IPS-18a (cell line): ENCODE results near the gene SPSB1.

ENCODE experiments used
- H3K27ac ChIP-seq: one replicate; pipeline ENCODE4 v1.5.1; 2013; ENCODE audit warnings: low read length
- H3K27me3 ChIP-seq: one replicate; pipeline ENCODE4 v1.6.1; 2013; ENCODE audit warnings: mild to moderate bottlenecking, low read length; ENCODE audit not compliant: control insufficient read depth, insufficient read depth
- H3K36me3 ChIP-seq: one replicate; pipeline ENCODE4 v1.6.1; 2013; ENCODE audit warnings: low read depth, low read length; ENCODE audit not compliant: control insufficient read depth
- H3K4me1 ChIP-seq: one replicate; pipeline ENCODE4 v1.6.1; 2013; ENCODE audit warnings: low read depth, low read length; ENCODE audit not compliant: control insufficient read depth
- H3K4me3 ChIP-seq: one replicate; pipeline ENCODE4 v1.5.1; 2013; ENCODE audit warnings: low read length
- H3K9ac ChIP-seq: one replicate; pipeline ENCODE4 v1.6.1; 2013; ENCODE audit warnings: mild to moderate bottlenecking, low read length, moderate library complexity
- H3K9me3 ChIP-seq: one replicate; pipeline ENCODE4 v1.6.1; 2013; ENCODE audit warnings: low read depth, low read length; ENCODE audit not compliant: control insufficient read depth

SPSB1 gene

DNA sequence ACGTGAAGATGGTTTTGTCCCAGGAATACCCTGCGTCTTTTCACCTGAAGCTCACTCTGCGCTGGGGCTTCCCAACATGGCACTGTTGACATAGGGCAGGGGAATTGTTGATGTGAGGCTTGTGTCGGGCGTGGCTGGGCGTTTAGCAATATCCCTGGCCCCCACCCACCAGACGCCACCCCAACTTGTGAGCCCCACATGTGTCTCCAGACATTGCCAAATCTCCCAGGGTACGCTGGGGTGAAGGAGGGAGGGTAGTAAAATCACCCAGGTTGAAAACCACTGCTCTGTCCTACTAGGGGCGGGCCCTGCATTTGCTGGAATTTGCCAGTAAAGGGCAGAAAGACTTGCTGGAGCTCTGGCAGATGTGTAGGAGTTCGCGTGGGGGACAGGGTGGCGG lies 36.0 kb downstream of the SPSB1 start:
- H3K9me3 ChIP-seq = no peaks in the 10 kb centered on the region
- H3K4me1 ChIP-seq = no peaks in the 10 kb centered on the region

DNA sequence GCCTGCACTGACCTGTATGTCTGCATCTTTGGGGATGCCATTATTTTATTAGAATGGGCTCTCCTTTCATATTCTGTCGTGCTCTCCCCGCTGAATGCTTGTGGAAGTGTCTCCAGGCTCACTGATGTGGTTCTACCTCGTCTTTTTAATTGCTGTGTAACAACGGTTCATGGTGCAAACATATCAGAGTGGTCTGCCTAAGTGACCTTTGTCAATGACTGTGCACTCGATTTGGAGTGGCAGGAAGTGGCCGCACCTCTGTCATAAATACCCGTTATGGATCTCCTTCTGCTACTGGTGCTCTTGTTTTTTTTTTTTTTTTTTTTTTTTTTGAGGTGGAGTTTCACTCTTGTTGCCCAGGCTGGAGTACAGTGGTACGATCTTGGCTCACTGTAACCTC lies 38.3 kb downstream of the SPSB1 start:
- no peaks in the 10 kb centered on the region for H3K27me3 ChIP-seq
- no peaks in the 10 kb centered on the region for H3K4me1 ChIP-seq
- H3K9ac ChIP-seq = no peak overlapping the region

More for the DNA sequence above, 36.0 kb downstream of the SPSB1 start:
- Histone ChIP-seq H3K27ac (no peak overlapping the region), H3K27me3 (no peaks in the 10 kb centered on the region), H3K36me3 (no peaks in the 10 kb centered on the region), H3K4me3 (no peak overlapping the region), H3K9ac (no peak overlapping the region)

DNA sequence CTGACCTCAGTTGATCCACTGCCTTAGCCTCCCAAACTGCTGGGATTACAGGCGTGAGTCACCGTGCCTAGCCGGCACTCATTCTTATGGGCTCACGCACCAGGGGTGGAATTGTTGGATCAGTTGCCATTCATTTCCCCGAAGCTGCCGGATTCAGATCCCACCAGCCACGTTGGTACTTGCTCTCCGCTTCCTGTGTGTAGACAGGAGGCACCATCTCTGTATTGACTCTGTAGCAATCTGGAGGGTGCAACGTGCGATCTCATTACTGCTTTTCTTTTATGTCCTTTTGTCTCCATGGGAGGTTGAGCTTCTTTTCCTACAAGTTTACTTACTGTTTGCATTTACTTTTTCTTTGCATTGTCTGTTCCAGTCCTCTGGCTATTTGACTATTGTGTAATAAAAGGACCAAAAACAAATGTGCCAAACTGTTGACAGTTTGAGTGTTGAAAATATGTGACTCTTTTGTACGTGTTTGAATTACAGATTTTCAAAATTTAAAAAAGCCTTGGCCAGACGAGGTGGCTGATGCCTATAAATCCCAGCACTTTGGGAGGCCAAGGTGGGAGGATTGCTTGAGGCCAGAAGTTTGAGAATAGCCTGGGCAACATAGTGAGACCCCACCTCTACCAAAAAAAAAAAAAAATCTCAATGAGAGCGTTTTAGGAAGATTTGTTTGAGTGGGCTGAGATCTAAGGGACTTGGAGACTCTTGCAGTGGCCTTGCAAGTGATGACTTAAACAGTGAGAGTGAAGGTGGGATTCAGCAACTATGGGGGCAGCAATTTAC lies 39.1 kb downstream of the SPSB1 start:
- H3K36me3 ChIP-seq = no peaks in the 10 kb centered on the region
- H3K9ac ChIP-seq = no peak overlapping the region
- no peak overlapping the region for H3K4me3 ChIP-seq
- H3K27ac ChIP-seq = no peak overlapping the region
- no peaks in the 10 kb centered on the region for H3K9me3 ChIP-seq
- H3K27me3 ChIP-seq = no peaks in the 10 kb centered on the region
- H3K4me1 ChIP-seq = no peaks in the 10 kb centered on the region

More for the DNA sequence above, 38.3 kb downstream of the SPSB1 start:
- Histone ChIP-seq H3K4me3 (no peak overlapping the region), H3K27ac (no peak overlapping the region), H3K36me3 (no peaks in the 10 kb centered on the region), H3K9me3 (no peaks in the 10 kb centered on the region)

- no peak overlapping the region for H3K4me3 ChIP-seq
- no peak overlapping the region for H3K9ac ChIP-seq
- H3K4me1 ChIP-seq = no peaks in the 10 kb centered on the region
- no peaks in the 10 kb centered on the region for H3K27me3 ChIP-seq
- H3K9me3 ChIP-seq = no peaks in the 10 kb centered on the region
- H3K36me3 ChIP-seq = no peaks in the 10 kb centered on the region
- H3K27ac ChIP-seq = no peak overlapping the region
These were observed 39.9 kb downstream of the SPSB1 start for GRCh38 chr1:9332513-9333143.

- H3K27ac ChIP-seq = no peak overlapping the region
- no peaks in the 10 kb centered on the region for H3K4me1 ChIP-seq
- no peak overlapping the region for H3K4me3 ChIP-seq
- no peaks in the 10 kb centered on the region for H3K27me3 ChIP-seq
- H3K36me3 ChIP-seq = no peaks in the 10 kb centered on the region
- no peak overlapping the region for H3K9ac ChIP-seq
- no peaks in the 10 kb centered on the region for H3K9me3 ChIP-seq
These were observed 45.9 kb downstream of the SPSB1 start for GRCh38 chr1:9338397-9339246.

GRCh38 chr1:9340172-9340854 lies 47.6 kb downstream of the SPSB1 start:
- Histone ChIP-seq H3K4me3 (no peak overlapping the region), H3K4me1 (no peaks in the 10 kb centered on the region), H3K27ac (no peak overlapping the region), H3K9ac (no peak overlapping the region), H3K27me3 (no peaks in the 10 kb centered on the region), H3K9me3 (no peaks in the 10 kb centered on the region), H3K36me3 (no peaks in the 10 kb centered on the region)

GRCh38 chr1:9340864-9341263 lies 48.2 kb downstream of the SPSB1 start:
- Histone ChIP-seq H3K27me3 (no peaks in the 10 kb centered on the region), H3K4me1 (no peaks in the 10 kb centered on the region), H3K9ac (no peak overlapping the region), H3K36me3 (no peaks in the 10 kb centered on the region), H3K27ac (no peak overlapping the region), H3K4me3 (no peak overlapping the region), H3K9me3 (no peaks in the 10 kb centered on the region)

- no peaks in the 10 kb centered on the region for H3K36me3 ChIP-seq
- no peaks in the 10 kb centered on the region for H3K27me3 ChIP-seq
- H3K4me1 ChIP-seq = no peaks in the 10 kb centered on the region
- H3K4me3 ChIP-seq = no peak overlapping the region
- no peak overlapping the region for H3K27ac ChIP-seq
- no peaks in the 10 kb centered on the region for H3K9me3 ChIP-seq
- no peak overlapping the region for H3K9ac ChIP-seq
These were observed 48.7 kb downstream of the SPSB1 start for GRCh38 chr1:9341301-9341845.

- no peaks in the 10 kb centered on the region for H3K36me3 ChIP-seq
- no peak overlapping the region for H3K9ac ChIP-seq
- no peaks in the 10 kb centered on the region for H3K27me3 ChIP-seq
- no peak overlapping the region for H3K4me3 ChIP-seq
- H3K9me3 ChIP-seq = no peaks in the 10 kb centered on the region
- H3K27ac ChIP-seq = no peak overlapping the region
- H3K4me1 ChIP-seq = peaks cover 3% of the 10 kb centered on the region
These were observed 50.6 kb downstream of the SPSB1 start for GRCh38 chr1:9343269-9343668.

DNA sequence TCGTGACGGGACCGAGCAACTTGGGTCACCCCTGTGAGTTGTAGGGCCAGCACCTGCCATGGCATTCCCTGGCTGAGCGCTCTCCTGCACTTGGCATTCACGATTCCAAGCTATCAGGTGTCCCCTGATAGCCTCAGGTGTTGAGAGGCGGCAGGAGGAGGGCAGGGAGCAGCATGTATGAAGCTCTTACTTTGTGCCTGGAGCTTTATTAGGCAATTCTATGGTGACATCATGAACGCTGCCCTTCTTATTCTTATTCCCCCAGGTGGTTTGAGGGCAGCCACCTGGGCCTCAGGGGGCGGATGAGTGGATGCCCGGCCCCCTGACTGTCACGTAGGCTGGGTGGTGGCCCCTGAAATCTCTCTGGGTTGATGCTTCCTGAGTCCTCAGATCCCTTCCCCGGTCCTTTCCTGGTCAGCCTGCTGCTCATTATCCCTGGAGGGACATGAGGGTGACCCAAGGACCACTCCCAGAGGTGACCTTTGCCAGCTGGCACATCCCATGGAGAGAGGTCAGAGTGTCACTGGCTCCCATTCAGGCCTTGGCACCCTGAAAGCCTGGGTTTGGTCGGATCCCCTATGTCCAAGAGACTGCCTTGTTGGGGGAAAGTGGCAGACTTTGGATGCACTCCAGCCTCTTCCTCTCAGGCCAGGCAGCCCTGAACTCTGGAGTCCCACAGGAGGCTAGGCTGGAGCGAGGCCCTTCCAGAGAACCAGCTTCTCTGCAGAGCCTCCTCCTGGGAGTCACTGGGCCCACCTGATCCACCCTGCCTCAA lies 51.9 kb downstream of the SPSB1 start:
- H3K27me3 ChIP-seq = no peaks in the 10 kb centered on the region
- H3K4me1 ChIP-seq = peaks cover 3% of the 10 kb centered on the region
- H3K36me3 ChIP-seq = no peaks in the 10 kb centered on the region
- no peak overlapping the region for H3K9ac ChIP-seq
- H3K4me3 ChIP-seq = no peak overlapping the region
- no peak overlapping the region for H3K27ac ChIP-seq
- no peaks in the 10 kb centered on the region for H3K9me3 ChIP-seq
